HepG2 (cell line): ENCODE measurements around the gene ARFGAP2. TPM values are rescaled to one million over a fixed set of nuclear protein-coding genes. Genes with fewer than 3 reads are reported as not detected.

Source experiments
- ATF7-NPFF ChIP-seq: sonication (generic); formaldehyde crosslinking; IDR thresholded peaks from 2 replicates; pipeline ENCODE4 v1.8.1; 2023; ENCODE audit warnings: mild to moderate bottlenecking, low read depth, missing genetic modification reagents, moderate library complexity
- HMGA1 ChIP-seq: sonication (generic); formaldehyde crosslinking; conservative IDR thresholded peaks from 2 replicates; pipeline ENCODE4 v1.4.0; 2020; ENCODE audit warnings: missing genetic modification reagents
- NFIC ChIP-seq: IDR thresholded peaks from 2 replicates; pipeline ENCODE4 v1.6.1; 2012; ENCODE audit warnings: mild to moderate bottlenecking, low read length, inconsistent platforms
- SOX13 ChIP-seq, 3 experiments: fragments of 450-650 bp in 1 of 3; sonication (generic) in 1 of 3; formaldehyde crosslinking in 1 of 3; IDR thresholded peaks in 2 of 3; conservative IDR thresholded peaks in 1 of 3; 2 replicates each; pipeline versions ENCODE4 v1.5.0 to v1.6.1; 2016 to 2020; ENCODE audit warnings: antibody characterized with exemption in 1 of 3, mild to moderate bottlenecking in 1 of 3, missing compliant biosample characterization in 1 of 3, missing genetic modification reagents in 1 of 3, moderate library complexity in 1 of 3
- SRSF9 ChIP-seq: fragments of 200-400 bp; formaldehyde crosslinking; IDR thresholded peaks from 2 replicates; pipeline ENCODE4 v1.6.1; 2018; ENCODE audit warnings: borderline replicate concordance, mild to moderate bottlenecking, low read depth, low read length; ENCODE audit not compliant: insufficient read depth, poor library complexity, severe bottlenecking
- ZNF253 ChIP-seq: sonication (generic); formaldehyde crosslinking; IDR thresholded peaks from 2 replicates; pipeline ENCODE4 v1.8.0; 2022; ENCODE audit warnings: mild to moderate bottlenecking, missing genetic modification reagents, borderline replicate concordance
- ZNF333 ChIP-seq: sonication (generic); formaldehyde crosslinking; IDR thresholded peaks from 2 replicates; pipeline ENCODE4 v1.4.0; 2020; ENCODE audit warnings: mild to moderate bottlenecking, missing genetic modification reagents, borderline replicate concordance
- ZNF430 ChIP-seq: sonication (generic); formaldehyde crosslinking; IDR thresholded peaks from 2 replicates; pipeline ENCODE4 v1.9.0; 2021; ENCODE audit warnings: mild to moderate bottlenecking, missing genetic modification reagents
- ZNF432 ChIP-seq: sonication (generic); formaldehyde crosslinking; IDR thresholded peaks from 2 replicates; pipeline ENCODE4 v1.5.0; 2020; ENCODE audit warnings: missing genetic modification reagents, mild to moderate bottlenecking, borderline replicate concordance
- ZSCAN21 ChIP-seq: sonication (generic); formaldehyde crosslinking; IDR thresholded peaks from 2 replicates; pipeline ENCODE4 v1.8.0; 2022; ENCODE audit warnings: mild to moderate bottlenecking, missing genetic modification reagents, moderate library complexity, borderline replicate concordance
- polyA plus RNA-seq, 8 experiments: library from polyadenylated mRNA; depleted of rRNA in 3 of 8; stranded (reverse) in 7 of 8; unstranded in 1 of 8; fragments of >200 nt; fragmentation: Illumina TruSeq in 4 of 8; extraction: Trizol in 4 of 8; gene quantifications; 2 replicates each; pipeline versions ENCODE4 v1.2.1 to v1.2.3, GENCODE V29; 2011 to 2016; ENCODE audit warnings: low read depth in 4 of 8, missing spikeins in 1 of 8, mixed read lengths in 1 of 8; ENCODE audit not compliant: insufficient read depth in 1 of 8
- total RNA-seq, 5 experiments: library from RNA; depleted of rRNA; stranded (reverse); fragments of >200 nt; fragmentation: Illumina TruSeq; extraction: Trizol; gene quantifications; 2 replicates each; pipeline ENCODE4 v1.2.3, GENCODE V29; 2016; ENCODE audit warnings: low read depth in 1 of 5
- TF ChIP-seq, protein P1 (sequence below): sonication (generic); formaldehyde crosslinking; IDR thresholded peaks from 2 replicates; pipeline ENCODE4 v1.4.0; 2020; ENCODE audit warnings: missing genetic modification reagents
- TF ChIP-seq, protein P2 (sequence below): sonication (generic); formaldehyde crosslinking; IDR thresholded peaks from 2 replicates; pipeline ENCODE4 v1.5.1; 2020; ENCODE audit warnings: missing genetic modification reagents, mild to moderate bottlenecking, borderline replicate concordance
- TF ChIP-seq, protein P3 (sequence below): sonication (generic); formaldehyde crosslinking; IDR thresholded peaks from 2 replicates; pipeline ENCODE4 v1.4.0; 2020; ENCODE audit warnings: missing genetic modification reagents, borderline replicate concordance
- TF ChIP-seq, protein P4 (sequence below): sonication (generic); formaldehyde crosslinking; conservative IDR thresholded peaks from 2 replicates; pipeline ENCODE4 v1.8.0; 2022; ENCODE audit warnings: mild to moderate bottlenecking, moderate library complexity, missing genetic modification reagents

Gene ARFGAP2
- total and polyA plus RNA-seq, 2 of the 13 experiments (the other 11 are each of a cell fraction or from before 2014, with no cell fraction given): 32.3 to 75.3 TPM

DNA sequence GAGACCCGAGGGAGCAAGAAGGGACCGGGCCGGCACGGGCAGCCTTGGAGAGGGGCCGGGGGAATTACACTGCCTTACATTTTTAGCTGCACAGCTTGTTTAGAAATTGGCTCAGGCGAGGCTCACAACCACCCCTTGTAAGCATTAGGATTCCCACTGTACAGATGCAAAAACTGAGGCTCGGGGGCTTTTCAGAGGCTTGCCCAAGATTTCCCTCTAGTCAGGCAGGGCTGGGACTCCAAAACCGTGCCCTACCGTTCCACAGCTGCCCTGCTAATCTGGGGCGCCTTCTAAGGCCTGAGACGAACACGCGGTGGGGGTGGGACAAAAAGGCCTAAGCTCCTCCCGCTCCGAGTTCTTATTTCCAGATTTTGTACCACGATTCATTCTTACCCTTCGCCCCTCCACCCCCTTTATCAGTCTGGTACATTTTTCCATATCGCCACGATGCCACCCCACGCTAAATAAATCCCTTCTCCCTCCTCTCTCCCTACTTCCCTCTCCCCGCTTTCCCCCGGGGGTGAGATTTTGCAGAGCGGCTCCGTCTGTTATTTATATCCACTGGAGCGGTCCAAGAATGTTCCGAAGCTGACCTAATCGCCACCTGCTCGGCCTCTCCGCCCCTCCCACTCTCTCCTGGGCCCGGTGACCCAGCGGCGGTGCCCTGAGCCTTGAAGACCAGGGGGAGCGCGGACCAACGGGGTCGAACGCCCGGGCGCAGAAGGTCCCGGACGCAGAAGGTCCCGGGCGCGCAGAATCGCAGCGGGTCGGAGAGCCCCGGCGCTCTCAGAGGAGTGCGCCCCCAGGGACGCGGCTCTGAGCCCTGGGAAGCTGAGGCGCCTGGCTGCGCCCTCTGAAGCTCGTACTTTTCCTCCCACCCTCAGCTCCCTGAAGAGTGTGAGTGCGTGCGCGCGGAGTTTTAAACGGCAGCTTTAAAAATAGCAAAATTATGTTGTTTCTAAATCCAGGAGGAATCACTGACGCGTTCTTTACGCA lies 10.3 kb upstream of the ARFGAP2 start (continued):
- no peak for TF ChIP-seq NFIC
- no peak for TF ChIP-seq SOX13 (IDR thresholded peaks at IDR 0.05)
- no peak for TF ChIP-seq SOX13 (CRISPR knock-in tag; conservative IDR thresholded peaks at IDR 0.05 in 1 of 2, IDR thresholded peaks at IDR 0.05 in 1 of 2)
- TF ChIP-seq, protein P1, sequence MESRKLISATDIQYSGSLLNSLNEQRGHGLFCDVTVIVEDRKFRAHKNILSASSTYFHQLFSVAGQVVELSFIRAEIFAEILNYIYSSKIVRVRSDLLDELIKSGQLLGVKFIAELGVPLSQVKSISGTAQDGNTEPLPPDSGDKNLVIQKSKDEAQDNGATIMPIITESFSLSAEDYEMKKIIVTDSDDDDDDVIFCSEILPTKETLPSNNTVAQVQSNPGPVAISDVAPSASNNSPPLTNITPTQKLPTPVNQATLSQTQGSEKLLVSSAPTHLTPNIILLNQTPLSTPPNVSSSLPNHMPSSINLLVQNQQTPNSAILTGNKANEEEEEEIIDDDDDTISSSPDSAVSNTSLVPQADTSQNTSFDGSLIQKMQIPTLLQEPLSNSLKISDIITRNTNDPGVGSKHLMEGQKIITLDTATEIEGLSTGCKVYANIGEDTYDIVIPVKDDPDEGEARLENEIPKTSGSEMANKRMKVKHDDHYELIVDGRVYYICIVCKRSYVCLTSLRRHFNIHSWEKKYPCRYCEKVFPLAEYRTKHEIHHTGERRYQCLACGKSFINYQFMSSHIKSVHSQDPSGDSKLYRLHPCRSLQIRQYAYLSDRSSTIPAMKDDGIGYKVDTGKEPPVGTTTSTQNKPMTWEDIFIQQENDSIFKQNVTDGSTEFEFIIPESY (CRISPR knock-in tag): no peak
- no peak for TF ChIP-seq SRSF9
- TF ChIP-seq ZNF432 (CRISPR knock-in tag): no peak
- no peak for TF ChIP-seq ZNF333 (CRISPR knock-in tag)
- TF ChIP-seq HMGA1 (CRISPR knock-in tag): no peak
- TF ChIP-seq, protein P2, sequence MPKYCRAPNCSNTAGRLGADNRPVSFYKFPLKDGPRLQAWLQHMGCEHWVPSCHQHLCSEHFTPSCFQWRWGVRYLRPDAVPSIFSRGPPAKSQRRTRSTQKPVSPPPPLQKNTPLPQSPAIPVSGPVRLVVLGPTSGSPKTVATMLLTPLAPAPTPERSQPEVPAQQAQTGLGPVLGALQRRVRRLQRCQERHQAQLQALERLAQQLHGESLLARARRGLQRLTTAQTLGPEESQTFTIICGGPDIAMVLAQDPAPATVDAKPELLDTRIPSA: no peak
- TF ChIP-seq, protein P3, sequence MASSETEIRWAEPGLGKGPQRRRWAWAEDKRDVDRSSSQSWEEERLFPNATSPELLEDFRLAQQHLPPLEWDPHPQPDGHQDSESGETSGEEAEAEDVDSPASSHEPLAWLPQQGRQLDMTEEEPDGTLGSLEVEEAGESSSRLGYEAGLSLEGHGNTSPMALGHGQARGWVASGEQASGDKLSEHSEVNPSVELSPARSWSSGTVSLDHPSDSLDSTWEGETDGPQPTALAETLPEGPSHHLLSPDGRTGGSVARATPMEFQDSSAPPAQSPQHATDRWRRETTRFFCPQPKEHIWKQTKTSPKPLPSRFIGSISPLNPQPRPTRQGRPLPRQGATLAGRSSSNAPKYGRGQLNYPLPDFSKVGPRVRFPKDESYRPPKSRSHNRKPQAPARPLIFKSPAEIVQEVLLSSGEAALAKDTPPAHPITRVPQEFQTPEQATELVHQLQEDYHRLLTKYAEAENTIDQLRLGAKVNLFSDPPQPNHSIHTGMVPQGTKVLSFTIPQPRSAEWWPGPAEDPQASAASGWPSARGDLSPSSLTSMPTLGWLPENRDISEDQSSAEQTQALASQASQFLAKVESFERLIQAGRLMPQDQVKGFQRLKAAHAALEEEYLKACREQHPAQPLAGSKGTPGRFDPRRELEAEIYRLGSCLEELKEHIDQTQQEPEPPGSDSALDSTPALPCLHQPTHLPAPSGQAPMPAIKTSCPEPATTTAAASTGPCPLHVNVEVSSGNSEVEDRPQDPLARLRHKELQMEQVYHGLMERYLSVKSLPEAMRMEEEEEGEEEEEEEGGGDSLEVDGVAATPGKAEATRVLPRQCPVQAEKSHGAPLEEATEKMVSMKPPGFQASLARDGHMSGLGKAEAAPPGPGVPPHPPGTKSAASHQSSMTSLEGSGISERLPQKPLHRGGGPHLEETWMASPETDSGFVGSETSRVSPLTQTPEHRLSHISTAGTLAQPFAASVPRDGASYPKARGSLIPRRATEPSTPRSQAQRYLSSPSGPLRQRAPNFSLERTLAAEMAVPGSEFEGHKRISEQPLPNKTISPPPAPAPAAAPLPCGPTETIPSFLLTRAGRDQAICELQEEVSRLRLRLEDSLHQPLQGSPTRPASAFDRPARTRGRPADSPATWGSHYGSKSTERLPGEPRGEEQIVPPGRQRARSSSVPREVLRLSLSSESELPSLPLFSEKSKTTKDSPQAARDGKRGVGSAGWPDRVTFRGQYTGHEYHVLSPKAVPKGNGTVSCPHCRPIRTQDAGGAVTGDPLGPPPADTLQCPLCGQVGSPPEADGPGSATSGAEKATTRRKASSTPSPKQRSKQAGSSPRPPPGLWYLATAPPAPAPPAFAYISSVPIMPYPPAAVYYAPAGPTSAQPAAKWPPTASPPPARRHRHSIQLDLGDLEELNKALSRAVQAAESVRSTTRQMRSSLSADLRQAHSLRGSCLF (CRISPR knock-in tag): 0 out of 2 replicates have a peak, but pooled peaks have one; percentile 5
- TF ChIP-seq, protein P4, sequence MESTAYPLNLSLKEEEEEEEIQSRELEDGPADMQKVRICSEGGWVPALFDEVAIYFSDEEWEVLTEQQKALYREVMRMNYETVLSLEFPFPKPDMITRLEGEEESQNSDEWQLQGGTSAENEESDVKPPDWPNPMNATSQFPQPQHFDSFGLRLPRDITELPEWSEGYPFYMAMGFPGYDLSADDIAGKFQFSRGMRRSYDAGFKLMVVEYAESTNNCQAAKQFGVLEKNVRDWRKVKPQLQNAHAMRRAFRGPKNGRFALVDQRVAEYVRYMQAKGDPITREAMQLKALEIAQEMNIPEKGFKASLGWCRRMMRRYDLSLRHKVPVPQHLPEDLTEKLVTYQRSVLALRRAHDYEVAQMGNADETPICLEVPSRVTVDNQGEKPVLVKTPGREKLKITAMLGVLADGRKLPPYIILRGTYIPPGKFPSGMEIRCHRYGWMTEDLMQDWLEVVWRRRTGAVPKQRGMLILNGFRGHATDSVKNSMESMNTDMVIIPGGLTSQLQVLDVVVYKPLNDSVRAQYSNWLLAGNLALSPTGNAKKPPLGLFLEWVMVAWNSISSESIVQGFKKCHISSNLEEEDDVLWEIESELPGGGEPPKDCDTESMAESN (CRISPR knock-in tag): no peak
- TF ChIP-seq ZSCAN21 (CRISPR knock-in tag): 0 out of 2 replicates have a peak, but pooled peaks have one; percentile 19
- TF ChIP-seq ZNF253 (CRISPR knock-in tag): no peak
- TF ChIP-seq ATF7-NPFF: no peak; the same call in 1 of the 2 replicates
- TF ChIP-seq ZNF430 (CRISPR knock-in tag): 0 out of 2 replicates have a peak, but pooled peaks have one; percentile 67
